Amniotic epithelial cell (primary cell): Measurements from ENCODE around the gene RHBDF1.
"Not testable (repeated sequence)": the region's sequence is repeated elsewhere in the genome, so short reads cannot be mapped to it uniquely, and the experiment has no call there.

Experiments used
- DNase-seq: peaks from one replicate; pipeline ENCODE4 v3.0.0-alpha.2; 2010; ENCODE audit warnings: low read depth

RHBDF1 gene

GRCh38 chr16:35678-36305, 36.6 kb downstream of the RHBDF1 start:
- no peak for DNase-seq

GRCh38 chr16:35011-35677, 37.3 kb downstream of the RHBDF1 start:
- no peak for DNase-seq

GRCh38 chr16:34648-34987, 37.8 kb downstream of the RHBDF1 start:
- no peak for DNase-seq

DNA sequence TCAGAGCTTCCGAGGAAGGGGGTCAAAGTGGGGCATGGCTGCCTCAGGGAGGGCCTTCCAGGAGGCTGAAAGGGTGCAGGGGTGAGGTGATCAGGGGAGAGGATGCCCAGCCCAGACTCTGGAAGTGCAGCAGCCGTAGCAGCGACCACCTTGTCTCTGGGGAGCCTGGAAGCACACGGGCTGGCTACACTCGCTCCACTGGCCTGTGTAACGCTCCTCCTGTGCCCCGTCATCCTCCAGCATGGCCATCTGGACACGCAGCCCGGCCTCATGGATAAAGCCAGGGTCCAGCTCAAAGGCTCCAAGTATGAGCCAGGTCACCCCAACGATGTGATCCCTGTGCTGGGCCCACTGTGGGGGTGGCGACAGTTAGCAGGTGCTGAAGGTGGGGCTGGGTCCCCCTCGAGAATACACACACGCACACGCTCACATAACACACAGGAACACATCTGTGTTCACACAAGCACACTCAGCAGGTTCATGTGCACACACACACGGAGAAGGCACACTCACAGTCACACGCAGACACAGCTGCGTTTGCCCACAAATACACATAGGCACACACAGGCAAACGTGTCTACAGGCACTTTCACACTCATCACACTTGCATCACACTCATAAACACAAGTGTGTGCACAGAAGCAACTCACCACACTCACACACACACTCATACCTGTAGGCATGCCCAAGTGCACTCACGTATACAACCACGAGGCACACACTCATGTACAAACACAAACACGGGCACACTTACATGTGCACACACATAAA, 38.4 kb downstream of the RHBDF1 start:
- DNase-seq: no peak

DNA sequence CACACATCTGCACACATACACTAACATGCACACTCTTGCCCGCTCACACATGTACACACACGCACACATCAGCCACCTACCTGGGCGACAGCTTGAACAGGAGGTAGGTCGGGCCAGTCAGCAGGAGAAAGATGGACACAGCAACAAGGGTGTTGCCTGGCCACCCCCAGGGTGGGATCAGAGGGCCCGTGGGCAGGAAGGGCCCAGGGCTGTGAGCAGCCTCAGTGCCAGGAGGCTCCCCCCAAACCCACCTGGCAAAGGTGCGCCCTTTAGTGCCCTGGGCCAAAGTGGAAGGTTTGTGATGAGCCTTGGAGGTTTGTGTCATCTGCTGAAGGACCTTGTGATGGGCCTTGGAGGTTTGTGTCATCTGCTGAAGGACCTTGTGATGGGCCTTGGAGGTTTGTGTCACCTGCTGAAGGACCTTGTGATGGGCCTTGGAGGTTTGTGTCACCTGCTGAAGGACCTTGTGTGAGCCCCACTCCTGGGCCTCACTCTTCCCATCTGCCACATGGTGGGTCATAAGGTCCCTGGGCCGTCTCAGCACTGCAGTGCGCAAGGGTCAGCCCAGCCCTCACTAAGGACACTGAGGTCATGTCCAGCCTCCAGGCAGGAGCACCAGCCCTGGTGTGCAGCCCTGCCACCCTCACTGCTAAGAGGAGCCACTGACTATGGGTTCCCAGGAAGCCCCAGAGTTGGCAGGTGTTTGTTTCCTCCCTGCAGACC, 39.1 kb downstream of the RHBDF1 start:
- DNase-seq: not testable (repeated sequence)

- DNase-seq: not testable (repeated sequence)
These were observed 41.8 kb downstream of the RHBDF1 start for GRCh38 chr16:30627-31026.

- DNase-seq: not testable (repeated sequence)
These were observed 46.5 kb downstream of the RHBDF1 start for GRCh38 chr16:25926-26348.

- DNase-seq: not testable (repeated sequence)
These were observed 48.3 kb downstream of the RHBDF1 start for GRCh38 chr16:24151-24550.

- DNase-seq: not testable (repeated sequence)
These were observed 51.5 kb downstream of the RHBDF1 start for GRCh38 chr16:20886-21285.

GRCh38 chr16:17062-17765, 55.2 kb downstream of the RHBDF1 start:
- DNase-seq: not testable (repeated sequence)

GRCh38 chr16:10772-11171, 61.7 kb downstream of the RHBDF1 start:
- DNase-seq: not testable (repeated sequence)

DNA sequence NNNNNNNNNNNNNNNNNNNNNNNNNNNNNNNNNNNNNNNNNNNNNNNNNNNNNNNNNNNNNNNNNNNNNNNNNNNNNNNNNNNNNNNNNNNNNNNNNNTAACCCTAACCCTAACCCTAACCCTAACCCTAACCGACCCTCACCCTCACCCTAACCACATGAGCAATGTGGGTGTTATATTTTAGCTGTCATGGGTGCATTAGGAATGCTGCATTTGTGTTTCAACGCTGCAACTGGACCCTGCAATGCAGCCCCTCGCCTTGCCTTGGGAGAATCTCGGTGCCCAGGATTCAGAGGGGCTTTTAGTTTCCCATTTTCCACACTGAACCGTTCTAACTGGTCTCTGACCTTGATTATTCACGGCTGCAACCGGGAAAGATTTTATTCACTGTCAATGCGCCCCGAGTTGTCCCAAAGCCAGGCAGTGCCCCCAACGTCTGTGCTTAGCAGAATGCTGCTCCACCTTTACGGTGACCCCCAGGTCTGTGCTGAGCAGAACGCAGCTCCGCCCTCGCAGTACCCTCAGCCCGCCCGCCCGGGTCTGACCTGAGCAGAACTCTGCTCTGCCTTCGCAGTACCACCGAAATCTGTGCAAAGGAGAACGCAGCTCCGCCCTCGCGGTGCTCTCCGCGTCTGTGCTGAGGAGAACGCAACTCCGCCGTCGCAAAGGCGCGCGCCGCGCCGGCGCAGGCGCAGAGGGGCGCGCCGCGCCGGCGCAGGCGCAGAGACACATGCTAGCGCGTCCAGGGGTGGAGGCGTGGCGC, 62.3 kb downstream of the RHBDF1 start:
- no peak for DNase-seq
